Measurements from ENCODE around the gene NEK4. TPM values are rescaled to one million over a fixed set of nuclear protein-coding genes. Genes with fewer than 3 reads are reported as not detected.
A peak's percentile ranks its signal among the peaks of the same experiment; 100 is the strongest.

Gene NEK4
- total RNA-seq, 1 donor from 2014 or later = 21.1 TPM

- peak; percentile 60 for DNase-seq
Measured at GRCh38 chr3:52792961-52793695, 22.4 kb upstream of the NEK4 start.

- DNase-seq = no peak
Measured at GRCh38 chr3:52792413-52792812, 21.7 kb upstream of the NEK4 start.

GRCh38 chr3:52791928-52792327 is 21.2 kb upstream of the NEK4 start:
- no peak for DNase-seq

- no peak for DNase-seq
Measured at GRCh38 chr3:52791366-52791765, 20.6 kb upstream of the NEK4 start.

GRCh38 chr3:52790741-52791140 is 20.0 kb upstream of the NEK4 start:
- DNase-seq = no peak

GRCh38 chr3:52790337-52790736 is 19.6 kb upstream of the NEK4 start:
- no peak for DNase-seq

GRCh38 chr3:52789746-52790040 is 19.0 kb upstream of the NEK4 start:
- peak; percentile 22 for DNase-seq

GRCh38 chr3:52788890-52789745 is 18.4 kb upstream of the NEK4 start:
- DNase-seq = no peak

- no peak for DNase-seq
Measured at GRCh38 chr3:52787672-52788625, 17.2 kb upstream of the NEK4 start.

GRCh38 chr3:52787246-52787645 is 16.5 kb upstream of the NEK4 start:
- no peak for DNase-seq

GRCh38 chr3:52786330-52787215 is 15.8 kb upstream of the NEK4 start:
- DNase-seq = no peak

- DNase-seq = no peak
Measured at GRCh38 chr3:52784931-52785590, 14.3 kb upstream of the NEK4 start.

GRCh38 chr3:52784021-52784621 is 13.4 kb upstream of the NEK4 start:
- no peak for DNase-seq

GRCh38 chr3:52783211-52783555 is 12.4 kb upstream of the NEK4 start:
- no peak for DNase-seq

GRCh38 chr3:52782412-52783210 is 11.9 kb upstream of the NEK4 start:
- DNase-seq = no peak

- DNase-seq = no peak
Measured at GRCh38 chr3:52781741-52782140, 11.0 kb upstream of the NEK4 start.

GRCh38 chr3:52779837-52780585 is 9.3 kb upstream of the NEK4 start:
- no peak for DNase-seq

- DNase-seq = no peak
Measured at GRCh38 chr3:52779011-52779836, 8.5 kb upstream of the NEK4 start.

All from tongue (tissue), 2 donors.